CD14-positive monocyte (primary cell): ENCODE measurements around the gene CACNA2D1. TPM values are rescaled to one million over a fixed set of nuclear protein-coding genes. Genes with fewer than 3 reads are reported as not detected.

ENCODE experiments used
- DNase-seq, 3 donors: peaks; one replicate each; pipeline ENCODE4 v3.0.0-alpha.2; 2011 to 2022
- H2AFZ ChIP-seq: 2 replicates; pipeline ENCODE4 v1.6.0; 2012; ENCODE audit warnings: mild to moderate bottlenecking, low read depth, low read length, inconsistent platforms; ENCODE audit not compliant: insufficient read depth, poor library complexity, severe bottlenecking
- H3K27ac ChIP-seq, 2 donors: 1 replicate in 1 of 2; 2 replicates in 1 of 2; pipeline ENCODE4 v1.5.1; 2012 to 2013; ENCODE audit warnings: low read length in 2 of 2, control low read depth in 1 of 2, inconsistent platforms in 1 of 2, low read depth in 1 of 2, mild to moderate bottlenecking in 1 of 2
- H3K27me3 ChIP-seq, 2 donors: one replicate each; pipeline versions ENCODE4 v1.6.0 to v1.6.1; 2011 to 2013; ENCODE audit warnings: low read length in 2 of 2; ENCODE audit not compliant: control insufficient read depth in 2 of 2, insufficient read depth in 2 of 2
- H3K36me3 ChIP-seq, 2 donors: replicated peaks in 1 of 2; 1 replicate in 1 of 2; 2 replicates in 1 of 2; pipeline versions ENCODE4 v1.5.1 to v1.6.1; 2012 to 2013; ENCODE audit warnings: low read length in 2 of 2, control low read depth in 1 of 2, inconsistent platforms in 1 of 2, mild to moderate bottlenecking in 1 of 2; ENCODE audit not compliant: insufficient read depth in 2 of 2, control insufficient read depth in 1 of 2
- H3K4me1 ChIP-seq, 2 donors: 1 replicate in 1 of 2; 2 replicates in 1 of 2; pipeline versions ENCODE4 v1.5.1 to v1.6.1; 2012 to 2013; ENCODE audit warnings: low read length in 2 of 2, control low read depth in 1 of 2, inconsistent platforms in 1 of 2, mild to moderate bottlenecking in 1 of 2, moderate library complexity in 1 of 2; ENCODE audit not compliant: insufficient read depth in 2 of 2, control insufficient read depth in 1 of 2
- H3K4me2 ChIP-seq: replicated peaks from 2 replicates; pipeline ENCODE3; 2012; ENCODE audit warnings: low read length, moderate library complexity, mild to moderate bottlenecking; ENCODE audit not compliant: poor library complexity, severe bottlenecking; ENCODE audit errors: extremely low read depth
- H3K4me3 ChIP-seq, 3 experiments: fragments of 200-600 bp in 1 of 3; sonication (generic) in 1 of 3; replicated peaks in 1 of 3; 1 replicate in 2 of 3; 2 replicates in 1 of 3; pipeline ENCODE4 v1.5.1; 2011 to 2013; ENCODE audit warnings: low read length in 3 of 3, mild to moderate bottlenecking in 3 of 3, control low read depth in 2 of 3, low read depth in 2 of 3, inconsistent platforms in 1 of 3, moderate library complexity in 1 of 3
- H3K79me2 ChIP-seq: 2 replicates; pipeline ENCODE4 v1.6.0; 2012; ENCODE audit warnings: mild to moderate bottlenecking, control low read depth, inconsistent platforms, low read length, moderate library complexity; ENCODE audit not compliant: insufficient read depth
- H3K9ac ChIP-seq: 2 replicates; pipeline ENCODE4 v1.6.0; 2017; ENCODE audit warnings: low read length, mild to moderate bottlenecking; ENCODE audit not compliant: insufficient read depth, poor library complexity, severe bottlenecking
- H3K9me3 ChIP-seq, 2 donors: replicated peaks in 1 of 2; 1 replicate in 1 of 2; 2 replicates in 1 of 2; pipeline versions ENCODE4 v1.5.1 to v1.6.1; 2012 to 2013; ENCODE audit warnings: low read length in 2 of 2, control low read depth in 1 of 2; ENCODE audit not compliant: control insufficient read depth in 1 of 2, insufficient read depth in 1 of 2
- H4K20me1 ChIP-seq: 2 replicates; pipeline ENCODE4 v1.6.0; 2012; ENCODE audit warnings: mild to moderate bottlenecking, low read length, control low read depth, moderate library complexity; ENCODE audit not compliant: insufficient read depth
- H3K27ac Mint-ChIP-seq, 7 donors: one replicate each; pipeline ENCODE4 v1.8.0; 2020; ENCODE audit warnings: mild to moderate bottlenecking in 7 of 7, mixed read lengths in 7 of 7, moderate library complexity in 6 of 7, inconsistent platforms in 2 of 7
- H3K27me3 Mint-ChIP-seq, 3 donors: one replicate each; pipeline ENCODE4 v1.8.0; 2021 to 2022; ENCODE audit warnings: low read depth in 3 of 3, mild to moderate bottlenecking in 3 of 3, mixed read lengths in 3 of 3, moderate library complexity in 3 of 3, inconsistent platforms in 1 of 3
- H3K36me3 Mint-ChIP-seq, 2 donors: one replicate each; pipeline ENCODE4 v1.8.0; 2020; ENCODE audit warnings: mixed read lengths in 2 of 2, inconsistent platforms in 1 of 2, mild to moderate bottlenecking in 1 of 2
- H3K4me1 Mint-ChIP-seq: one replicate; pipeline ENCODE4 v1.8.0; 2020; ENCODE audit warnings: mild to moderate bottlenecking, mixed read lengths
- H3K4me3 Mint-ChIP-seq, 2 donors: one replicate each; pipeline ENCODE4 v1.8.0; 2020; ENCODE audit warnings: mild to moderate bottlenecking in 2 of 2, mixed read lengths in 2 of 2, moderate library complexity in 1 of 2
- H3K9me3 Mint-ChIP-seq, 7 donors: one replicate each; pipeline ENCODE4 v1.8.0; 2020 to 2022; ENCODE audit warnings: mixed read lengths in 7 of 7, mild to moderate bottlenecking in 6 of 7, moderate library complexity in 6 of 7, inconsistent platforms in 2 of 7
- WGBS: methylation state at CpG from one replicate; pipeline ENCODE4 v1.1.5; 2013; ENCODE audit warnings: missing lambda C conversion rate; ENCODE audit not compliant: insufficient coverage; 5-methylcytosine and 5-hydroxymethylcytosine counted together
- intact Hi-C, 2 donors: fragments of 100-400 bp; cut with micrococcal nuclease; formaldehyde crosslinking; loops; one replicate each; pipeline versions ENCODE4 v1.15.0 to v1.15.1; 2023
- polyA plus RNA-seq, 3 donors: library from polyadenylated mRNA; depleted of rRNA in 1 of 3; unstranded in 2 of 3; stranded (reverse) in 1 of 3; fragments of 300-500 nt in 2 of 3; fragments of >200 nt in 1 of 3; fragmentation: Illumina TruSeq in 2 of 3; gene quantifications; 1 replicate in 2 of 3; 2 replicates in 1 of 3; pipeline ENCODE4 v1.2.3, GENCODE V29; 2012 to 2021
- TF ChIP-seq, protein P1 (sequence below): fragments of 200-600 bp; IDR thresholded peaks from one replicate; pipeline ENCODE4 v1.8.0; 2022; ENCODE audit warnings: antibody characterized with exemption, mild to moderate bottlenecking

The CACNA2D1 gene
- polyA plus RNA-seq, 3 donors, result 0.02 TPM; not detected in 2

DNA sequence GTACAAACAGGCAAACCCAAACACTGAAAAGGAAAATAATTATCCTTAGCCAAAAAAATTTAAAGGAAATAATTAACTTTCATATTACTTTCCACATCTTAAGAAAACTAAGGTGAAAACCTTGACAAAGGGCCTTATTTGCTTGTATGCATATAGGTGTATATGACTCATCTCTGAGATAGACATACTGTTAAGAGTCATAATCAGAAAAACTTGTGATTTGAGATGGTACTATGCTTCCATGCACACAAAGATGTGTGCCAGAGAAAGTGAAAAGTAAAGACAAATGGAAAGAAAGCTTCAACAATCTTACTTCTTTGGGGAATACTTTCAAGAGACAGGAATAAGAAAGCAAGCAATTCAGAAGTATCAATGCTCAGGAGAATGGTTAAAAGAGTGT, 3.3 kb upstream of the CACNA2D1 start:
- Histone ChIP-seq H3K79me2 (no peaks in the 10 kb centered on the region), H3K27ac (no peak overlapping the region), H3K36me3 (no peaks in the 10 kb centered on the region), H4K20me1 (no peaks in the 10 kb centered on the region), H2AFZ (no peak overlapping the region), H3K4me2 (no peak overlapping the region), H3K9me3 (peaks cover 0 to 20% of the 10 kb centered on the region in 2 donors), H3K4me1 (peaks cover 0 to 7% of the 10 kb centered on the region in 2 donors), H3K27me3 (peaks cover 34 to 41% of the 10 kb centered on the region in 2 donors), H3K9ac (no peak overlapping the region), H3K4me3 (no peak overlapping the region)
- Mint-ChIP-seq H3K4me1 (peaks cover 8% of the 10 kb centered on the region), H3K9me3 (peaks cover 0 to 10% (median 3%) of the 10 kb centered on the region in 7 donors), H3K4me3 (no peak overlapping the region), H3K36me3 (peaks cover 0 to 4% of the 10 kb centered on the region in 2 donors), H3K27ac (no peak overlapping the region), H3K27me3 (peaks cover 35 to 53% (median 39%) of the 10 kb centered on the region in 3 donors)
- TF ChIP-seq, protein P1, sequence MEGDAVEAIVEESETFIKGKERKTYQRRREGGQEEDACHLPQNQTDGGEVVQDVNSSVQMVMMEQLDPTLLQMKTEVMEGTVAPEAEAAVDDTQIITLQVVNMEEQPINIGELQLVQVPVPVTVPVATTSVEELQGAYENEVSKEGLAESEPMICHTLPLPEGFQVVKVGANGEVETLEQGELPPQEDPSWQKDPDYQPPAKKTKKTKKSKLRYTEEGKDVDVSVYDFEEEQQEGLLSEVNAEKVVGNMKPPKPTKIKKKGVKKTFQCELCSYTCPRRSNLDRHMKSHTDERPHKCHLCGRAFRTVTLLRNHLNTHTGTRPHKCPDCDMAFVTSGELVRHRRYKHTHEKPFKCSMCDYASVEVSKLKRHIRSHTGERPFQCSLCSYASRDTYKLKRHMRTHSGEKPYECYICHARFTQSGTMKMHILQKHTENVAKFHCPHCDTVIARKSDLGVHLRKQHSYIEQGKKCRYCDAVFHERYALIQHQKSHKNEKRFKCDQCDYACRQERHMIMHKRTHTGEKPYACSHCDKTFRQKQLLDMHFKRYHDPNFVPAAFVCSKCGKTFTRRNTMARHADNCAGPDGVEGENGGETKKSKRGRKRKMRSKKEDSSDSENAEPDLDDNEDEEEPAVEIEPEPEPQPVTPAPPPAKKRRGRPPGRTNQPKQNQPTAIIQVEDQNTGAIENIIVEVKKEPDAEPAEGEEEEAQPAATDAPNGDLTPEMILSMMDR, result no peak
- no peak for DNase-seq
- intact Hi-C loops, result no loop called here

DNA sequence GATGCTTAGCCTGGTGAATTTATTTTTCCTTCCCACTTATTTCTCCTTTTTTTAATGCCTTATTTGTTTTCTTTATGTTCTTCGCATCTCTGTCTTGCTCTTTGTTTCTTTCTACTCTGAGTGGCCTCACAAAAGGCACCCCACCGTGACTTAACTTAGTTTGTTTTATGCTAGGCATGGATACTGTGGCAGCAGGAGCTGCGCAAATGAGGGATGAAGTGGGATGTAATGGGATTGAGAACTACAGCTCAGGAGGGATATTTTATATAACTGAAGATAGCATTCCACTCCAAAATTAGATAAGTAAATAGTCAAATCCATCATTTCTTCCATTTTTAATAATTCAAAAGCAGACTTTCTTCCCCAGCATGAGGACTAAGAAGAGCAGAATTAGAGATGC, 1.7 kb upstream of the CACNA2D1 start:
- TF ChIP-seq, protein P1, result no peak
- Histone ChIP-seq H3K9me3 (peaks cover 0 to 22% of the 10 kb centered on the region in 2 donors), H3K27ac (no peak overlapping the region), H3K4me3 (no peak overlapping the region), H3K79me2 (no peaks in the 10 kb centered on the region), H4K20me1 (no peaks in the 10 kb centered on the region), H2AFZ (no peak overlapping the region), H3K27me3 (peaks cover 51 to 58% of the 10 kb centered on the region in 2 donors), H3K4me1 (peaks cover 0 to 7% of the 10 kb centered on the region in 2 donors), H3K9ac (no peak overlapping the region), H3K4me2 (no peak overlapping the region), H3K36me3 (no peaks in the 10 kb centered on the region)
- peaks cover 0 to 4% of the 10 kb centered on the region in 2 donors for H3K36me3 Mint-ChIP-seq
- DNase-seq, result no peak
- intact Hi-C loops, result no loop called here
- no CpG with 5 or more reads among the region's 3 CpGs for WGBS
- peaks cover 0 to 10% (median 3%) of the 10 kb centered on the region in 7 donors for H3K9me3 Mint-ChIP-seq
- peaks cover 8% of the 10 kb centered on the region for H3K4me1 Mint-ChIP-seq
- peaks cover 42 to 67% (median 53%) of the 10 kb centered on the region in 3 donors for H3K27me3 Mint-ChIP-seq
- peak overlapping the region in 1 of 2 donors; percentile 63 for H3K4me3 Mint-ChIP-seq
- no peak overlapping the region for H3K27ac Mint-ChIP-seq
